Liver (tissue), 9 donors: Measurements from ENCODE around the gene C20orf202. TPM values are rescaled to one million over a fixed set of nuclear protein-coding genes. Genes with fewer than 3 reads are reported as not detected.

Experiments
- DNase-seq: peaks from one replicate; pipeline ENCODE4 v3.0.0-alpha.2; 2017; ENCODE audit warnings: low spot score
- H3K27ac ChIP-seq, 2 donors: one replicate each; pipeline ENCODE4 v1.7.0; 2013; ENCODE audit warnings: inconsistent platforms in 2 of 2, low read length in 2 of 2, control low read depth in 1 of 2, low read depth in 1 of 2, mild to moderate bottlenecking in 1 of 2
- H3K27me3 ChIP-seq, 4 donors: one replicate each; pipeline versions ENCODE4 v1.6.1 to v1.7.0; 2013; ENCODE audit warnings: low read length in 3 of 4, inconsistent platforms in 1 of 4, mild to moderate bottlenecking in 1 of 4, moderate library complexity in 1 of 4; ENCODE audit not compliant: control insufficient read depth in 4 of 4, insufficient read depth in 4 of 4
- H3K36me3 ChIP-seq, 4 donors: one replicate each; pipeline versions ENCODE4 v1.6.1 to v1.7.0; 2013; ENCODE audit warnings: low read length in 3 of 4, mild to moderate bottlenecking in 3 of 4, low read depth in 1 of 4, moderate library complexity in 1 of 4; ENCODE audit not compliant: control insufficient read depth in 4 of 4, insufficient read depth in 3 of 4
- H3K4me1 ChIP-seq, 4 donors: one replicate each; pipeline versions ENCODE4 v1.6.1 to v1.7.0; 2013; ENCODE audit warnings: low read length in 3 of 4, mild to moderate bottlenecking in 3 of 4, moderate library complexity in 1 of 4; ENCODE audit not compliant: control insufficient read depth in 4 of 4, insufficient read depth in 4 of 4
- H3K4me3 ChIP-seq, 3 donors: one replicate each; pipeline versions ENCODE4 v1.6.1 to v1.7.0; 2013; ENCODE audit warnings: low read length in 3 of 3, control low read depth in 1 of 3, low read depth in 1 of 3, mild to moderate bottlenecking in 1 of 3
- H3K9ac ChIP-seq, 2 donors: one replicate each; pipeline ENCODE4 v1.7.0; 2013; ENCODE audit warnings: low read length in 2 of 2, mild to moderate bottlenecking in 2 of 2, moderate library complexity in 2 of 2, control low read depth in 1 of 2, low read depth in 1 of 2
- H3K9me3 ChIP-seq, 4 donors: one replicate each; pipeline versions ENCODE4 v1.6.1 to v1.7.0; 2013; ENCODE audit warnings: low read length in 3 of 4; ENCODE audit not compliant: control insufficient read depth in 4 of 4
- ATF3 ChIP-seq: IDR thresholded peaks from 2 replicates; pipeline ENCODE4 v1.6.1; 2016; ENCODE audit warnings: antibody characterized with exemption
- EGR1 ChIP-seq, 2 donors: IDR thresholded peaks; 2 replicates each; pipeline ENCODE4 v1.6.1; 2016 to 2018; ENCODE audit warnings: antibody characterized with exemption in 2 of 2, low read depth in 2 of 2
- FOXA1 ChIP-seq: IDR thresholded peaks from 2 replicates; pipeline ENCODE4 v1.6.1; 2016; ENCODE audit warnings: antibody characterized with exemption
- FOXA2 ChIP-seq: IDR thresholded peaks from 2 replicates; pipeline ENCODE4 v1.6.1; 2016; ENCODE audit warnings: antibody characterized with exemption
- MAX ChIP-seq: IDR thresholded peaks from 2 replicates; pipeline ENCODE4 v1.6.1; 2016; ENCODE audit warnings: antibody characterized with exemption
- RXRA ChIP-seq, 2 donors: IDR thresholded peaks; 2 replicates each; pipeline ENCODE4 v1.6.1; 2017 to 2018; ENCODE audit warnings: antibody characterized with exemption in 2 of 2, mild to moderate bottlenecking in 1 of 2
- SP1 ChIP-seq: IDR thresholded peaks from 2 replicates; pipeline ENCODE4 v1.6.1; 2018; ENCODE audit warnings: antibody characterized with exemption, mild to moderate bottlenecking
- WGBS: extraction: QIAGEN DNeasy Blood & Tissue Kit; methylation state at CpG from one replicate; pipeline ENCODE4 v1.1.7; 2013; 5-methylcytosine and 5-hydroxymethylcytosine counted together
- polyA plus RNA-seq, 2 donors: library from polyadenylated mRNA; stranded (reverse) in 1 of 2; unstranded in 1 of 2; fragments of 200-250 nt in 1 of 2; fragments of >200 nt in 1 of 2; fragmentation: Nextera tagmentation in 1 of 2; extraction: Ambion mirVana in 1 of 2; gene quantifications; one replicate each; pipeline versions ENCODE4 v1.2.1 to v1.2.3, GENCODE V29; 2013 to 2015
- total RNA-seq, 2 donors: library from RNA; depleted of rRNA; stranded (reverse); fragments of >200 nt; gene quantifications; one replicate each; pipeline ENCODE4 v1.2.3, GENCODE V29; 2014
- TF ChIP-seq, protein P1 (sequence below): IDR thresholded peaks from 2 replicates; pipeline ENCODE4 v1.6.1; 2016; ENCODE audit warnings: antibody characterized with exemption, mild to moderate bottlenecking
- TF ChIP-seq, protein P2 (sequence below): IDR thresholded peaks from 2 replicates; pipeline ENCODE4 v1.6.1; 2016; ENCODE audit warnings: antibody characterized with exemption
- donor health status: healthy.
- donor health status: healthy.
- donor health status: healthy.
- donor health status: healthy.
- donor health status: healthy.

The C20orf202 gene
- total and polyA plus RNA-seq, 4 donors, result 0.07 to 0.42 (median 0.12) TPM

DNA sequence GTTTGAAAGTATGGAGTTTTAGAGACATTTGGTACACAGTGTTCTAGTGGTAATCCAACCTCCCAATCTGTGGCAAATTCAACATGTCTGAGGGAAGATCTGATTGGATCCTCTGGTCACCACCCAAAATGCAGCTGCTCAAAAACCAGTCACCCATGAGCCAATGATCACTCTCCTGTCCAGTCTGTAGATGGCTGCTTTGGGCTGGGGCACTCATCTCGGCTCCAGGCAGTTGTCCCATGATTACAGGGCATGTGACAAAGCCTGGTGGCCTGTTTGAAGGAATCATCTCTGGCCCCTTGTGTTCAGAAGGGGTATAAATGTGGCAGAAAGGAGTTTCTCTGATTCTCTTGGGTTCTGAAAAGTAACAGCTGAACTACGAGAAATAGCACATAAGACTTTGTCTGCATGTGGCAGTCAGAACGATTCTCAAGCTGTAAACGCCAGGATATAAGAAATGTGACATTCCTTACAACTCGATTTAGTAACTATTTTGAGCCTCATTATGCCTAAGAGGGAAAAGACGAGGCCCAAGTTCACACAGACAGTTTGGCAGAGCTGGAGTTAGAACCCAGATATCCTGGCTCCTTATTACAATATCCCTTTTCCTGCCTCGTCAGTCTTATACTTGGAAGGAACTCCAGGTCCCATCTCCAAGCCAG lies 3.9 kb upstream of the C20orf202 start:
- TF ChIP-seq, protein P1, sequence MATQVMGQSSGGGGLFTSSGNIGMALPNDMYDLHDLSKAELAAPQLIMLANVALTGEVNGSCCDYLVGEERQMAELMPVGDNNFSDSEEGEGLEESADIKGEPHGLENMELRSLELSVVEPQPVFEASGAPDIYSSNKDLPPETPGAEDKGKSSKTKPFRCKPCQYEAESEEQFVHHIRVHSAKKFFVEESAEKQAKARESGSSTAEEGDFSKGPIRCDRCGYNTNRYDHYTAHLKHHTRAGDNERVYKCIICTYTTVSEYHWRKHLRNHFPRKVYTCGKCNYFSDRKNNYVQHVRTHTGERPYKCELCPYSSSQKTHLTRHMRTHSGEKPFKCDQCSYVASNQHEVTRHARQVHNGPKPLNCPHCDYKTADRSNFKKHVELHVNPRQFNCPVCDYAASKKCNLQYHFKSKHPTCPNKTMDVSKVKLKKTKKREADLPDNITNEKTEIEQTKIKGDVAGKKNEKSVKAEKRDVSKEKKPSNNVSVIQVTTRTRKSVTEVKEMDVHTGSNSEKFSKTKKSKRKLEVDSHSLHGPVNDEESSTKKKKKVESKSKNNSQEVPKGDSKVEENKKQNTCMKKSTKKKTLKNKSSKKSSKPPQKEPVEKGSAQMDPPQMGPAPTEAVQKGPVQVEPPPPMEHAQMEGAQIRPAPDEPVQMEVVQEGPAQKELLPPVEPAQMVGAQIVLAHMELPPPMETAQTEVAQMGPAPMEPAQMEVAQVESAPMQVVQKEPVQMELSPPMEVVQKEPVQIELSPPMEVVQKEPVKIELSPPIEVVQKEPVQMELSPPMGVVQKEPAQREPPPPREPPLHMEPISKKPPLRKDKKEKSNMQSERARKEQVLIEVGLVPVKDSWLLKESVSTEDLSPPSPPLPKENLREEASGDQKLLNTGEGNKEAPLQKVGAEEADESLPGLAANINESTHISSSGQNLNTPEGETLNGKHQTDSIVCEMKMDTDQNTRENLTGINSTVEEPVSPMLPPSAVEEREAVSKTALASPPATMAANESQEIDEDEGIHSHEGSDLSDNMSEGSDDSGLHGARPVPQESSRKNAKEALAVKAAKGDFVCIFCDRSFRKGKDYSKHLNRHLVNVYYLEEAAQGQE, result no peak
- TF ChIP-seq RXRA (IDR thresholded peaks at IDR 0.05), result no peak
- no peak for TF ChIP-seq ATF3
- TF ChIP-seq, protein P2, sequence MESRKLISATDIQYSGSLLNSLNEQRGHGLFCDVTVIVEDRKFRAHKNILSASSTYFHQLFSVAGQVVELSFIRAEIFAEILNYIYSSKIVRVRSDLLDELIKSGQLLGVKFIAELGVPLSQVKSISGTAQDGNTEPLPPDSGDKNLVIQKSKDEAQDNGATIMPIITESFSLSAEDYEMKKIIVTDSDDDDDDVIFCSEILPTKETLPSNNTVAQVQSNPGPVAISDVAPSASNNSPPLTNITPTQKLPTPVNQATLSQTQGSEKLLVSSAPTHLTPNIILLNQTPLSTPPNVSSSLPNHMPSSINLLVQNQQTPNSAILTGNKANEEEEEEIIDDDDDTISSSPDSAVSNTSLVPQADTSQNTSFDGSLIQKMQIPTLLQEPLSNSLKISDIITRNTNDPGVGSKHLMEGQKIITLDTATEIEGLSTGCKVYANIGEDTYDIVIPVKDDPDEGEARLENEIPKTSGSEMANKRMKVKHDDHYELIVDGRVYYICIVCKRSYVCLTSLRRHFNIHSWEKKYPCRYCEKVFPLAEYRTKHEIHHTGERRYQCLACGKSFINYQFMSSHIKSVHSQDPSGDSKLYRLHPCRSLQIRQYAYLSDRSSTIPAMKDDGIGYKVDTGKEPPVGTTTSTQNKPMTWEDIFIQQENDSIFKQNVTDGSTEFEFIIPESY, result no peak
- TF ChIP-seq SP1, result no peak
- no peak for TF ChIP-seq EGR1 (IDR thresholded peaks at IDR 0.05; ENCODE audit: low read depth in 2 of 2)
- TF ChIP-seq FOXA1, result no peak
- Histone ChIP-seq H3K9ac (no peak overlapping the region), H3K36me3 (no peaks in the 10 kb centered on the region), H3K27ac (no peak overlapping the region), H3K4me1 (no peaks in the 10 kb centered on the region), H3K27me3 (no peaks in the 10 kb centered on the region), H3K9me3 (no peaks in the 10 kb centered on the region), H3K4me3 (no peak overlapping the region)
- 78% methylated on average over 7 of the region's 7 CpGs for WGBS
- no peak for DNase-seq

- H3K36me3 ChIP-seq, result no peaks in the 10 kb centered on the region
- no peak overlapping the region for H3K27ac ChIP-seq
- H3K27me3 ChIP-seq, result no peaks in the 10 kb centered on the region
- WGBS, result 95% methylated on average over 1 of the region's 1 CpG
- no peak for DNase-seq
- TF ChIP-seq, protein P2, result no peak
- no peak for TF ChIP-seq FOXA2
- no peak for TF ChIP-seq MAX
- no peak overlapping the region for H3K9ac ChIP-seq
- no peak overlapping the region for H3K4me3 ChIP-seq
- H3K9me3 ChIP-seq, result no peaks in the 10 kb centered on the region
- H3K4me1 ChIP-seq, result no peaks in the 10 kb centered on the region
Measured at GRCh38 chr20:1199964-1200363, 3.3 kb upstream of the C20orf202 start.
